Activated CD4-positive, alpha-beta memory T cell treated with anti-CD3 and anti-CD28 coated beads for 36 hours (primary cell): ENCODE results near the gene GPSM3. TPM values are rescaled to one million over a fixed set of nuclear protein-coding genes. Genes with fewer than 3 reads are reported as not detected.

Experiments
- CTCF ChIA-PET: fragments of 350-600 bp; sonication (Branson Sonifier 250); formaldehyde crosslinking; loops from one replicate; lab custom pipeline; 2021; ENCODE audit warnings: antibody characterized with exemption, inconsistent platforms; lab: Charles Lee
- POLR2A ChIA-PET: fragments of 350-600 bp; sonication (Branson Sonifier 250); formaldehyde crosslinking; loops from one replicate; lab custom pipeline; 2021; ENCODE audit warnings: antibody characterized with exemption; lab: Charles Lee
- DNase-seq: peaks from one replicate; pipeline ENCODE4 v3.0.0-alpha.2; 2020
- H3K27ac Mint-ChIP-seq: one replicate; pipeline ENCODE4 v1.8.0; 2021; ENCODE audit warnings: mixed read lengths
- H3K27me3 Mint-ChIP-seq: one replicate; pipeline ENCODE4 v1.8.0; 2021; ENCODE audit warnings: mixed read lengths
- H3K36me3 Mint-ChIP-seq: one replicate; pipeline ENCODE4 v1.8.0; 2021; ENCODE audit warnings: mixed read lengths
- H3K4me1 Mint-ChIP-seq: one replicate; pipeline ENCODE4 v1.8.0; 2021; ENCODE audit warnings: low read depth, mixed read lengths
- H3K4me3 Mint-ChIP-seq: one replicate; pipeline ENCODE4 v1.8.0; 2021; ENCODE audit warnings: mild to moderate bottlenecking, mixed read lengths
- H3K9me3 Mint-ChIP-seq: one replicate; pipeline ENCODE4 v1.8.0; 2021; ENCODE audit warnings: mixed read lengths
- intact Hi-C: fragments of 100-400 bp; cut with micrococcal nuclease; formaldehyde crosslinking; loops from one replicate; pipeline ENCODE4 v1.15.1; 2023
- total RNA-seq, 2 experiments: library from RNA; stranded (reverse); gene quantifications; one replicate each; pipeline ENCODE4 v1.2.3, GENCODE V29; 2021

GPSM3 gene
- total RNA-seq, 2 experiments from 2014 or later, result 117 to 118 TPM

DNA sequence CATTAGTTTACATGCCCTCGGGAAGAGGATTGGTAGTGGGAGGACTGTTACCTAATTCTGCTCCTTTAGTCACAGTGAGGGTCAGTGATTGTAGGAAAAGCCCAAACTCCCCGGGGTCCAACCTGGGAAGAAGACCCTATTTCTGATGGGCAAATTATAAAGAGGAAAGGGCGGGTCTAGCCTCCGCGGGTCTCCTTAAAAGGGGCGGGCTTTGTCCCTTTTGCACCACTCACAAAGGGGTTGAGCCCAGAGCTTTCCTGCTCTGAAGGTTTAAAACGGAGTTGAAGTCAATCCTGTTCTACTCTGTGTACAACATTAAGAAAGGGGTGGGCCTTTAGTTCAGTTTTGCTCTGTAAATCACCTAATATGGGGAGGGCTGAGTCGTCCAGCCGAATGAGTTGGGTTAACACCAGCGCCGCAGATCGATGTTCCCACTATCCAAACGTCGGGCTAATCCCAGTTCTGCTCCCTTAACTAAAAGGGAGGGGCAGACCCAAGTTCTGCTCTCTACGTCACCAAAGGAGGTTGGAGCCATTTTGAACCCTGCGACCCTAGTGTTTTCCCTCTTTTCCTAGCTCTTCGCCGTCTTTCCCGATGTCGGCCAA lies 15.2 kb downstream of the GPSM3 start:
- DNase-seq, result no peak
- intact Hi-C loops, result loop anchor here (5.0 to 10.0 kb wide), 2 partner anchors 202 to 795 kb away; partner anchors contain the start of gene DXO
- H3K27me3 Mint-ChIP-seq, result no peaks in the 10 kb centered on the region
- H3K27ac Mint-ChIP-seq, result peak overlapping the region; percentile 96
- peak overlapping the region; percentile 85 for H3K4me3 Mint-ChIP-seq
- H3K36me3 Mint-ChIP-seq, result peaks cover 19% of the 10 kb centered on the region
- ChIA-PET CTCF (interaction anchor here (1.4 kb wide), 1 partner anchor 18 kb away, joined by 7 read pairs; no protein-coding TSS in a partner anchor), POLR2A (interaction anchor here (0.6 to 4.9 kb wide), 4 partner anchors 12 to 668 kb away, joined by 3 to 57 read pairs (median 4); partner anchors contain the start of genes GPSM3 and PBX2)
- peaks cover 65% of the 10 kb centered on the region for H3K4me1 Mint-ChIP-seq
- H3K9me3 Mint-ChIP-seq, result no peaks in the 10 kb centered on the region

DNA sequence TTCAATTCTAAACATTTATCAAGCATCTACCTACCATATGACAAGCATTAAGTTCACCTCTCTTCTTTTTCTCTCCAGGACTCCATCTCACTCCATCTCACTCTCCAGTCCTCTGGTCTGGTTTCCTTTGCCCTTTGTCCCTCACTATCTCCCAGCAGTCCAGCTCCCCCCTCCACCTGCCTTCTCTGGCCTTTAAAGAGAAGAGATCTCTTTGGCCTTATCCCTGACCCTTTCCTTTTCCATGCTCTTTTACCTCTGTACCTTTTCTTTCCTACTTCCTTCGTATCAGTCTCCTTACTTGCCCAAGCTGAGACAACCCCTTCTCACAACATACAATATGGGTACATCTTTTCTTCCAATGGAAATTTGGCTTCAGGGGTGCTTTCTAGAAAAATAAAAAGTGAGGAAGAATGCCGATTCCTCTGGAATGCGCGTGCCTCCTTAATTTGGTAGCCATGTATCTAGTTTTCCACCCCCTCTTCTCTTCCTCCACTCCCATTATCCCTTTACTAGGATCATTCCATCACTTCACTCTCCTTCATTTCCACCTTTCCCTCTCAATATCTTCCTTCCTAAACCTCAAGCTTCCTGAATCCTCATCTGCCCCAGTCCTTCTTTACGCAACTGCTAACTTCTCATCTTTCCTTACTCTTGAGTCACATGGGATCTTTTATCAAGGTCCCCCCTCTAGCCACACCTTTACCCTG lies 15.8 kb downstream of the GPSM3 start:
- intact Hi-C loops, result loop anchor here (5.0 to 10.0 kb wide), 2 partner anchors 202 to 796 kb away; partner anchors contain the start of gene DXO
- H3K27ac Mint-ChIP-seq, result peak overlapping the region; percentile 96
- H3K4me1 Mint-ChIP-seq, result peaks cover 65% of the 10 kb centered on the region
- no peaks in the 10 kb centered on the region for H3K27me3 Mint-ChIP-seq
- ChIA-PET CTCF (interaction anchor here (0.7 to 1.3 kb wide), 2 partner anchors 19 to 48 kb away, joined by 3 to 5 read pairs; no protein-coding TSS in a partner anchor), POLR2A (interaction anchor here (0.7 to 4.9 kb wide), 4 partner anchors 13 to 668 kb away, joined by 3 to 57 read pairs (median 4); partner anchors contain the start of genes GPSM3 and PBX2)
- H3K4me3 Mint-ChIP-seq, result peak overlapping the region; percentile 85
- peaks cover 16% of the 10 kb centered on the region for H3K36me3 Mint-ChIP-seq
- DNase-seq, result no peak
- no peaks in the 10 kb centered on the region for H3K9me3 Mint-ChIP-seq

DNA sequence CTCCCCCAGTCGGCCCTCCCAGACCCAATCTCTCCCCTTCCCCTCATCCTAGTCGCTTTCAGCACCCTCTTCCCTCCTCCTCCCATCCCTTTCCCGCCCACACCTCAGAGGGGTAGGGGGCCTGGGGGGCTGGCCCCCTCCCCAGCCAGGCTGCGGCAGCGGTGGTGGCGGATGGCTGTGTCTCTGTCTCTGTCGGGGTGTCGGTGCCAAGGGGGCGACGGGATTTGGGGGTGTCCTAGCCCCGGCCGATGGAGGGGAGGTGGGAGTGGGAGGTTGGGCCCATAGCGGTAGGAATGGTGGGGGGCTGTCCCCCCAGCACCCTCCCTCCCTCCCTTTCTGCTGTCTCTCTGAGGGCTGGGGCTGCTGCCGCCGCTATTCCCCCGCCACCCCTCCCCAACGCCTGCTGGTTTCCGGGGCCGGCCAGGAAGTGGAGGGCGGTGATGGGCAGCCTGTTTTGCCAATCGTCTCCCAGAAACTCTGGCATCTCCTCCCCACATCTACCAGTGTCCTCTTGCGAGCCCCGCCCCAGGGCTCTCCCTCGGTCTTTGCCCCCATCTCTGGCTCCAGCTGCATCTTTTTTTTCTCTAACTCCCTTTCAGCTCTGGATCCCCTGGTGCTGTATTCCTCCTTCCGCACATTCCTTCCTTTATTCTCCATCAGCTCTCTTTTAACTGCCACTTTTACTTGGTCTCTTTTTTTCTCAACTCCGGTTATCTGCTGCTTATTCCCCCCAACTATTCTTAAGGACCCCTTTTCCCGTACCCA lies 16.6 kb downstream of the GPSM3 start, which contains the start of gene AGPAT1:
TSS of gene AGPAT1 (minus strand) at position 374 of the 765 bp plus-strand sequence. CDS start 4,588 bp downstream, outside the sequence.
- peak; percentile 99 for DNase-seq
- Mint-ChIP-seq H3K27me3 (no peaks in the 10 kb centered on the region), H3K4me1 (peaks cover 60% of the 10 kb centered on the region), H3K36me3 (peaks cover 12% of the 10 kb centered on the region), H3K9me3 (no peaks in the 10 kb centered on the region), H3K4me3 (peak within 1 kb of the TSS; percentile 85), H3K27ac (peak within 1 kb of the TSS; percentile 96)
- CTCF ChIA-PET, result interaction anchor here (0.7 to 1.3 kb wide), 2 partner anchors 20 to 47 kb away, joined by 3 to 5 read pairs; no protein-coding TSS in a partner anchor
- intact Hi-C loops, result loop anchor here (5.0 to 10.0 kb wide), 2 partner anchors 201 to 796 kb away; partner anchors contain the start of gene DXO
- POLR2A ChIA-PET, result interaction anchor here (0.7 to 4.9 kb wide), 3 partner anchors 13 to 21 kb away, joined by 3 to 57 read pairs (median 4); partner anchors contain the start of genes GPSM3 and PBX2

DNA sequence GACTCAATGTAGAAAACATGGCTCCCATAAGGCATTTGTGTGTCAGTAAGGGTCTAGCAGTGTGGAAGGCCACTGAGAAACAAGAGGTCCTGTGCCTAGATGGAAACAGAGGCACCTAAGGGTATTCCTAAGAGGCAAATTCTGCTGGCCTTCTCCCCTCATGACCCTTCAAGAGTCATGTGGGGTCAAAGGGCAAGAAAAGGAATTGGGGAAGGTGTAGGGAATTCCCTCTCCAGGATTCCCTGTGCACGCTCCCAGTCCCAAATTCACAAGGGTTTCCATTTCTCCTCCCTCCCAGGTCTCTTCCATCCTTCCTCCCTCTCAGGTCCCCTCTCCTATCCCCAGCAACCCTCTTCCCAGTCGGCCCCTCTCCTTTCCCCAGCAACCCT lies 17.1 kb downstream of the GPSM3 start:
- H3K27me3 Mint-ChIP-seq, result no peaks in the 10 kb centered on the region
- peak overlapping the region; percentile 85 for H3K4me3 Mint-ChIP-seq
- CTCF ChIA-PET, result no interaction called here
- no peaks in the 10 kb centered on the region for H3K9me3 Mint-ChIP-seq
- H3K4me1 Mint-ChIP-seq, result peaks cover 54% of the 10 kb centered on the region
- intact Hi-C loops, result loop anchor here (5.0 to 10.0 kb wide), 2 partner anchors 201 to 797 kb away; partner anchors contain the start of gene DXO
- peak overlapping the region; percentile 69 for H3K27ac Mint-ChIP-seq
- POLR2A ChIA-PET, result no interaction called here
- peaks cover 9% of the 10 kb centered on the region for H3K36me3 Mint-ChIP-seq
- no peak for DNase-seq

DNA sequence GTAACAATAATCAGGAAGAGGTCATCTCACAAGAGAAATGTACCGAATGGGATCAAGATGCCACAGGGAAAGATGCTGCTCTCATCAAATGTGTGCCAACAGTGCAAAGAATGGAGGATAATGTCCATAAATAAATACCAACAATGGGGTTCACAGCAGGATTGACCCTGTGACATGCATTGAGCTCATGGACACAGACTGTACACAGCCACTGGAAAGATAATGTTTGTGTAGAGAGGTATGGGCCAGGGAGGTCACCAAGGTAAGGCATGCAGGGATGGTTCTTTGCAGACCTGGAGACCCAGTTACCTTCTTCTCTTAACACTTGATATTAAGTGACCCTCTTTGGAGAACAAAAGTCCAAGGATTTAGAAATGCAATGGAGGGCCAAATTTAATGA lies 18.0 kb downstream of the GPSM3 start:
- intact Hi-C loops, result loop anchor here (10.0 kb wide), 1 partner anchor 200 kb away; the partner anchor contains the start of gene DXO
- no peaks in the 10 kb centered on the region for H3K9me3 Mint-ChIP-seq
- POLR2A ChIA-PET, result no interaction called here
- CTCF ChIA-PET, result no interaction called here
- peak overlapping the region; percentile 3 for H3K4me3 Mint-ChIP-seq
- H3K4me1 Mint-ChIP-seq, result peaks cover 46% of the 10 kb centered on the region
- DNase-seq, result no peak
- no peak overlapping the region for H3K27ac Mint-ChIP-seq
- H3K36me3 Mint-ChIP-seq, result peaks cover 11% of the 10 kb centered on the region
- no peaks in the 10 kb centered on the region for H3K27me3 Mint-ChIP-seq

DNA sequence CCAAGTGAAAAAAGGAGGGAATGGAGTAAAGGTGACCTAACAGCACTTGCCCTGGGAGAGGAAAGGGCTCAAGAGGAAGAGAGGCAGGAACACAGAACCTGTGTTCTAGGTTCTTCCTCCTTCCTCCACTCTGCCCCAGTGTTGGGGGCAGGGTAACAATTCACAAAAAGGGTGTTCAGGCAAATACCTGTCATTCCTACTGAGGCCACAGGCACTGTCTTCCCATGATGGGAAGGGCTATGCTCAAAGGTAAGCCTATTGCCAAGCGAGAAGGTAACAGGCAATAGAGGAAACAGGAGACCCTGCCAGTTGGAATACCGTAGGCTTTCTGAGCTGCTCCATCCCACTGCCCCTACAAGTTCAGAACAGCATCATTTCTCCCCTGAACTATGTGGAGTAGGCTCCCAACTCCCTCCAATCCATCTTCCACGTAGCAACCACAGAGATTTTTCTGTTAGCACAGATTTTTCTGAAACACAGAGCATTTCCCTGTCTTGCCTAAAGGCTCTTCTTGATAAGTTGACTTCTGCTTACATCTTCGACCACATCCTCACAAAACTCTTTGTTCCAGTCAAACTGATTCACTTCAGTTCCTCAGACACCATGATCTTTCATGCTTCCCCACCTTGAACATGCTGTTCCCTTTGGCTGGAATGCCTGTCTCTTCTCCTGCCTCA lies 19.3 kb downstream of the GPSM3 start:
- Mint-ChIP-seq H3K27me3 (no peaks in the 10 kb centered on the region), H3K4me3 (no peak overlapping the region), H3K9me3 (no peaks in the 10 kb centered on the region), H3K27ac (no peak overlapping the region), H3K4me1 (peaks cover 38% of the 10 kb centered on the region), H3K36me3 (peaks cover 15% of the 10 kb centered on the region)
- CTCF ChIA-PET, result interaction anchor here (1.2 kb wide), 1 partner anchor 54 kb away, joined by 3 read pairs; no protein-coding TSS in a partner anchor
- intact Hi-C loops, result loop anchor here (10.0 kb wide), 1 partner anchor 198 kb away; the partner anchor contains the start of gene DXO
- DNase-seq, result no peak
- POLR2A ChIA-PET, result no interaction called here

DNA sequence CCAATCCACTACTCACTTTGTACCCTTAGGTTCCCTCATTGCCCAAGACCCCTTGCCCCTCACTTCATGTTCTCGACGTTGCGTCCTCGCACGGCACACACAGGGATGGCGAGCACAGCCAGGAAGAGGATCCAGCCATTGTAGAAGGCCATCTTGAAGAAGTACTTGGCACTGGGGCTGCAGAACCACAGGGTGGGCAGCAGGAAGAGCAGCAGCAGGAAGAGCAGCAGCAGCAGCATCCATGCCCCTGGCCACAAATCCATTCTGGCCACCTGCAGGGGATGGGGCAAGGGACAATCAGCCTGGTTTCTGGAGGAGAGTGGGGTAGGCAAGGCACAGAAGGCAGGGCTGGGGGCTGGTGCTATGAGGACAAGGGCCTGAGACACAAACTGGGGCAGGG lies 21.2 kb downstream of the GPSM3 start:
- intact Hi-C loops, result loop anchor here (10.0 kb wide), 1 partner anchor 196 kb away; the partner anchor contains the start of gene DXO
- Mint-ChIP-seq H3K9me3 (no peaks in the 10 kb centered on the region), H3K27me3 (no peaks in the 10 kb centered on the region), H3K4me3 (no peak overlapping the region), H3K27ac (no peak overlapping the region), H3K4me1 (peaks cover 28% of the 10 kb centered on the region), H3K36me3 (peaks cover 20% of the 10 kb centered on the region)
- DNase-seq, result no peak
- ChIA-PET CTCF (interaction anchor here (1.4 kb wide), 1 partner anchor 53 kb away, joined by 4 read pairs; no protein-coding TSS in a partner anchor), POLR2A (no interaction called here)

DNA sequence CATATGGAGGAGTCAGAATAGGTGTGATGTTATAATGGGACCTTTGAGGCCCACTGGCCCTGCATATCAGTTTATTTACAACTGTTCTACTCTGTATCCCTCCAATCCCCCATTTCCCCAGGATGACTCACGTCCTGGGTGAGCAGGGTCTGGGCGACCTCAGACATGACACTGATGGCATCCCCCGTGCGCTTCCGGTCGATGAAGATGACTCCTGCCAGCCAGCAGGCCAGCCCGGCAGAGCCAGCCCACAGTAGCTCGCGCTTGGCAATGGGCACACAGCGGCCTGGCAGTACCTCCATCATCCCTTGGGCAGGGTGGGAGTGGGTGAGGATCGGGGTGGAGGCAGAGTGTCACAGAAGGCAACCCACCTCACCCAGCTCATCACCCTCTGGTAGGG lies 22.1 kb downstream of the GPSM3 start:
- Mint-ChIP-seq H3K9me3 (no peaks in the 10 kb centered on the region), H3K27ac (no peak overlapping the region)

DNA sequence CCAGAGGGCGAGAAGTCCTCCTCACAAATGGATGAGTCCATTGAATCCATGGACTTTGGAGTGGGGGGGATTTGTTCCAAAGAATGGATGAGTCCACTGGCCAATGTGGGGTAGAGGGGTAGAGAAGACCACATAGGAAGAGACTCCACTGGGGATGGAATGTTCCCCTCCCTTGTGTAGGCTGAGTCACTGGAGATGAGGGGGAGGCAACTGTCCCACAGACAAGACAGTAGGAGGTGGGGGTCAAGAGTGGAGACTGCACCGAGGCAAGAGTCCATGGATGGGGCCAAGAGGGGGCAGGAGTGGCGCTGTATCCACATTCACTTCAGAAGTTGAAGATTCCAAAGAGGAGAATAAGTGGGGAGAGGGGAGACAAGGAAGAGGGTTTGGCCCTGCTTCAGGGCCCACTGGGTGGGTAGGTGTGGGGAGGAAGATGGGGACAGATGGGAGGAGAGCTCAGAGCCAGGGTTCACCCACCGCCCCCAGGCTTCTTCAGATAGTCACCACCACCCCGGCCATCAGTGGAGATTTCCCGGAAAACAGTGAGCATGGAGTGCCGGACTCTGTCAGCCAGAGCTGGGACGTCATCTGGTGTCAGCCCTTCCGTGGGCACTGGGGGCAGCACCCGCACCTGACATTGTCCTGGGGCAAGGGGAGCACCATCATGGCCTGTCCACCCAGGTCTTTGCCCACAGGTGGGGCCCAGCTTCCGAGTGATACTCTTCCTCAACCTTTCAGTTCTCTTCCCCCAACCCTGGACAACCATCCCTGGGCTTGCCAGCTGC lies 23.4 kb downstream of the GPSM3 start:
- Mint-ChIP-seq H3K27me3 (no peaks in the 10 kb centered on the region), H3K36me3 (peaks cover 23% of the 10 kb centered on the region), H3K4me1 (peaks cover 15% of the 10 kb centered on the region), H3K9me3 (no peaks in the 10 kb centered on the region), H3K4me3 (no peak overlapping the region), H3K27ac (no peak overlapping the region)
- intact Hi-C loops, result no loop called here
- no peak for DNase-seq
- ChIA-PET CTCF (interaction anchor here (0.7 kb wide), 1 partner anchor 50 kb away, joined by 3 read pairs; no protein-coding TSS in a partner anchor), POLR2A (no interaction called here)

More for the DNA sequence above, 22.1 kb downstream of the GPSM3 start:
- intact Hi-C loops, result loop anchor here (10.0 kb wide), 1 partner anchor 195 kb away; the partner anchor contains the start of gene DXO
- POLR2A ChIA-PET, result no interaction called here
- Mint-ChIP-seq H3K27me3 (no peaks in the 10 kb centered on the region), H3K4me3 (no peak overlapping the region), H3K4me1 (peaks cover 26% of the 10 kb centered on the region), H3K36me3 (peaks cover 20% of the 10 kb centered on the region)
- CTCF ChIA-PET, result no interaction called here
- DNase-seq, result no peak

DNA sequence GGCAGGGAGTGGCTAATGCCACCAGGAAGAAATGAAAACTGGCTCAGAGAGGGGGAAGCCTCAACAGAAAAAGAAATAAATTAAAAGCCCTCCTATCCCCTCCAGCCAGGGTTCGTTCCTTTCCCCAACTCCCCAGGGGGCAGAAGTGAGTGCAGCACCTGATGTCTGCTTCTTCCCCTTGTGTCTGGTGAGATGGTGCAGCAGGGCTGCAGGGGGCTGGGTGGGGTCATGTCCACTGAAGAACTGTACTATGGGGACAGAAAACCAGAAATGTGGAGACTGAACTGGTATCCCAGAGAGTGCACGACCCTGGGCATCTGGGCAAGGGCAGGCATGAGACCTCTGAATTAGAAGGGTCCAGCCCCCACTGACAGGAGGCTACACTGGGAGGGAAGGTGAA lies 24.1 kb downstream of the GPSM3 start:
- ChIA-PET CTCF (no interaction called here), POLR2A (no interaction called here)
- no peaks in the 10 kb centered on the region for H3K27me3 Mint-ChIP-seq
- DNase-seq, result no peak
- intact Hi-C loops, result no loop called here
- peaks cover 8% of the 10 kb centered on the region for H3K4me1 Mint-ChIP-seq
- H3K36me3 Mint-ChIP-seq, result peaks cover 23% of the 10 kb centered on the region
- H3K9me3 Mint-ChIP-seq, result no peaks in the 10 kb centered on the region
- H3K4me3 Mint-ChIP-seq, result no peak overlapping the region
- no peak overlapping the region for H3K27ac Mint-ChIP-seq
